GM18526 (cell line): ENCODE results near the gene H1-8.

ENCODE experiments used
- POLR2A ChIP-seq: IDR thresholded peaks from 3 replicates; pipeline ENCODE4 v1.6.1; 2011; ENCODE audit not compliant: insufficient read length; ENCODE audit errors: extremely low read depth

H1-8 gene

DNA sequence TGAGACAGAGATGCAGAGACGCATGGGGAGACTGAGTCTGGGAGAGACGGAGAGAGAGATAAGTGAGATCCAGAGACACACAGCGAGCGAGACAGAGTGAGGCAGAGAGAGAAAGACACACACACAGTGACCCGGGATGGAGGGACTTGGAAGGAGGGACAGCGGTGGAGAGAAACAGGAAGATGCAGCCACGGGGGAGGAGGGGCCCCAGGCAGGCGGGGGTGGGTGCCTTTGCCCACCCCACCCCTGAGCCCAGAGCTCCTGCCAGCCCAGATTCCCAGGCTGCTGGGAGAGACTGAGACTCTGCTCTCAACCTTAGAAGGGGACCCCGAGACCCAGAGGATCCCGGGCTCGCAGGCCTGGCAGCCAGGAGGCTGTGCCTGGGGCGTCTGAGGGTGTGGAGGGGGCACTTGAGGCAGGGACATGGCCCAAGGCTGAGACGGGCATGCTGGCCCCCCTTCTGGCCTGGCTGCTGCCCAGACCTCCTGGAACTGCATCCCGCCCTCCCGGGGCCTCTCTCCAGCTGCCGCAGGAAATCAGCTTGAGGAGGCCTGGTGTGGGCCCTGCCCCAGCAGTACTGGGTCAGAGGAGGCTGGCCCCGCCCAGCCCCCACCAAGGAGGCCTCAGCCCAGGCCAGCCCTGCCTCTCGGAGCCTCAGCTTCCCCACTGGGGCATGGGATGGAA is 18.1 kb downstream of the H1-8 start:
- no peak for TF ChIP-seq POLR2A

DNA sequence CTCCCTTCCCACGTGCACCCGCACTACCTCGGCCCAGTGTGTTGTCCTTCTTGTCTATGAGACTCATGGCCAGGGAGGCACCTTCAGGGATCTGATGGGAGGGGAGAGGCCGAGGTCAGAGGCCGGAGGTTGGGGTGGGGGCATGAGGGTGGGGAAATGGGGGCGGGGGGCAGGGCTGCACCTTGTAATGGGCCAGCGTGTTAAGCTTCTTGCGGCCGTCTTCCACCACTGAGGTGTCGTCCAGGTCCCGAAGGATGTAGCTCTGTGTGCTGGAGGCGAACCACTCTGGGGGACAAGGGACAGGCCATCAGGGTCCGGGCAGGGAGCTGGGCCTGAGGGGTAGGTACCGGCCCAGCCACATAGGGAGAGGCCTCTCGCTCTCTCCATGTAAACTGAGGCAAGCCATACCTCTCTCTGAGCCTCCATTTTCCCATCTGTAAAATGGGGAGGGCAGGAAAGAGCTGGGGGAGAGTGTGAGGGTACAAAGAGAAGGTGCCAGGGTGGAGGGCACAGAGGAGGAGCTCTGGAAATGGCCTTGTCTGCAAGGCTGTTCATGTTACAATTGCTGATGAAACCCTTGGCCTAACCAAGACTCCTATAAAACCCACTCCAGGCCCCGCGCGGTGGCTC is 18.8 kb downstream of the H1-8 start:
- no peak for TF ChIP-seq POLR2A

DNA sequence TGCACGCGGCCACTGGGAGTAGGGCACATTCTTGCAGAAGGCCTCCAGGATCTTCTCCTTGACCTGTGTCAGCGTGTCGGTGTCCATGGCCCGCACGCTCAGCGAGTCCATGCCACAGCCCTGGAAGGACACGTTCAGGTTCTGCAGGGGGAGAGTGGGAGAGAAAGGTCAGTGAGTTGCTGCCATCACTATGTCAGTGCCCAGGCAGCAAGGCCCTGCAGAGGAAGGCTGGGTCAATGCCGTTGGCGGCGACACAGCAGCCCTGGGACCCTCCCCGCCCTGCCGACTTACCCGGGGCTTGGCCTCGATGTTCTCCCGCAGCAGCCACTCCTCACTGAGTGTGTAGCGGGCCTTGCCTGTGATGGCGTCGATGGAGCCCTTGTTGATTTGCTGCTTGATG is 19.8 kb downstream of the H1-8 start:
- no peak for TF ChIP-seq POLR2A

DNA sequence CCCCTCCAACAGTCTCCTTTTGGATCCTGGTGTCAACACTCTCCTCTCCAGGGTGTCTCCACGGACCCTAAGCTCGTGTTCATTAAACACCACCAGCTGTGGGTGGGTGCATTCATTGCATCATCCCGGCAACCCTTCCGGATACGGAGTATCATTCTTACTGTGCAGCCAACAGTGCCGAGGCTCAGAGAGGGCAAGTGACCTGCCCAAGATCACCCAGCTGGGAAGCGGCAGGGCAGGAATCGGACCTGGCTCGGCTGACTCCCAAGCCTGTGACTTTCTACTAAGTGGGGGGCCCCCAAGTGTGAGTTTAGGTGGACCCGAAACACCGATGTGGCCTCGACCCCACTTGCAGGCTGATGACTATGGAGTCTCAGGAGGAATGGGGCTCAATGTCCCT is 20.4 kb downstream of the H1-8 start:
- no peak for TF ChIP-seq POLR2A

DNA sequence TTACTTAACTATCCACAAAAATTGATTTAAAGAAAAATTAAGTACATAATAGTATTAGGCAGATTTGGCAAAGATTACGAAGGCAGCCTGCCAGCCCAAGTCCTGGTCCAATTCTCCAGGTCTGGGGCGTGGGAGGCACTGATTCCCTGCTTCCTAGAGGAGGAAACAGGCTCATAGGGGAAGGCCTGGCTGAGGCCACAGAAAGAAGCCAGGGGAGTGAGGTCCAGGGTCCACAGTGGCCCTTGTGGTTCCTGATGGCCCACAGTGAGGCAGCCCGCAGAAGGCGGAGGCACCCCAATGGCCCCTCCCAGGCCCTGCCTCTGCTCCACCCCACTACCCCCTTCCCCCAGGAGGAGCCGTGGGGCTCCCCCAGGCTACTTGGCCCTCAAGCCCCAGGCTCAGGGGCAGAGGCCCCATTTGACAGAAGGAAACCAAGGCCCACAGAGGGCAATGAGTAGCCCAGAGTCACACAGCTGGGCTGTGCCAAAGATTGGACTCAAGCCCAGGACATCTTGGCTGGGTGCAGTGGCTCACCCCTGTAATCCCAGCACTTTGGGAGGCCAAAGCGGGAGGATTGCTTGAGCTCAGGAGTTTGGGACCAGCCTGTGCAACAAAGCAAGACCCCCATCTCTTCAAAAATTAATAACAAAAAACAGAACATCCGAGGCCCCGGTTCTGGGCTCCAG is 21.0 kb downstream of the H1-8 start:
- no peak for TF ChIP-seq POLR2A

DNA sequence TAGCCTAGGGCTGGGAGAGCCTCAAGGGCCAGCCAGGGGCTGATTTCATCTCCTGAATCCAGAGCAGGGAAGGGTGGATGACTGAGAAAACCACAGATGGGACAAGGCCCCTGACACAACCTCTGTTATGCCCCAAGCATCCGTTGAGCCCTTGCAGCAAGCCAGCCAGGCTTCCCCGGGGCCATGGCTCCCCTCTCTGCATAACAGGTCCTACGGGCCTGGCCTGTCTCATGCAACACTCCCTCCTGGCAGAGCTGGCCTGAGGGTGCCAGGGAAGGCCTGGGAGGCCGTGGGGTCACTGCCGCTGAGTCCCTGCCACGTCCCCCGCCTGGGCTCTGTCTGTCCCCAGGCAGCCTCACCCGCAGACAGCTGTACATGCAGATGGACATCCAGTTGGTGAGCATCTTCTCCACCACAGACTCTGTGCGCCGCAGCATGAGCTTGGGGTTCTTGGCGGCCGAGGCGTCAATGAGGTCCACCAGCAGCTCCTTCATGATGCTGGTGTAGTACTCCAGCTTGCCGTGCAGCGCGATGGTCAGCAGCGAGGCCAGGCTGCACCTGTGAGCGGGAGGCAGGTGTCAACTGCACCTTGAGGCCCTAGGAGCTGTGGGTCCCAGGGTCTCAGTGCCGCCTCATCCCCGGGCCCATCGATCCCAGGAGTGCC is 22.1 kb downstream of the H1-8 start:
- no peak for TF ChIP-seq POLR2A

DNA sequence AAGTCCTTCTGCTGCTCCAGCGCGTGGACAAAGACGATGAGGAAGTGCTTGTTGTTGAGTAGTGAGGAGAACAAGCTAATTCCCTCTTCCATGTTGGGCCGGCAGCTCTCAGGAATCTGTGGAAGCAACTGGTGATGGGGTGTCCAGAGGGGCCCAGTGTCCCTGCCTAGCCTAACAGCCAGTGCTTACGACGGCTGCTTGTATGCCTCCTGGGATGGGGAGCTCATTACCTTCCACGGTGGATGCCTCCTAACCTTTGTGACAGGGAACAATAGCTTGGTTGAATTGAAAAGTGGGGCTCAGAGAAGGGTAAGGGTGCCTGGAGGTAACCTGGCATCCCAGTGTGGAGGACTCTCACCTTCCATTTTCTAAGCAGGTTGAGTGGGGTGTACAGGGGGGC is 22.9 kb downstream of the H1-8 start:
- TF ChIP-seq POLR2A = no peak

DNA sequence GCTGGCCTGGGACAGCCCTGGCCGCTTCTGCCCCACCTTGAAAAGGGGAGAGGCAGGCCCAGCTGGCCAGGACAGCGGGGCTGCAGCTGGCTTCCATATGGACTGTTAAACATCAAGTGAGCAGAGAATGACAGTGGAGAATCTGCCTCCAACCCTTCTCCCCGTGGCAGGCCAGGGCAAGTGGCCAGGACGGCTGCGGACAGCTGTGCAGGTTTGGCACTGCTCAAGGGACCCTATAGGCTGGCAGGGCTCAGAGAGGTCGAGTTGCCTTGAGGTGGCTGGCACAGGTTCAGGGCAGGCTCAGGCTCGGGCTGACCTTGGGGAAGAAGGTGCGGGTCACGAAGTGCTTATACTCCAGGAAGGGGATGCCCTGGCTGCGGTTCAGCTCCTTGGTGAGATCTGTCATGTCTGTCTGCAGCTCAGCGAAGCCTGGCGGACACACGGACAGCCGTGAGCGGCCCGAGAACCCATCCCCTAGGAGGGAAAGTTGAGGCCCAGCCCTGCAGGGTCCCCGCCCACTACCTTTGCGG is 24.3 kb downstream of the H1-8 start:
- TF ChIP-seq POLR2A = no peak

DNA sequence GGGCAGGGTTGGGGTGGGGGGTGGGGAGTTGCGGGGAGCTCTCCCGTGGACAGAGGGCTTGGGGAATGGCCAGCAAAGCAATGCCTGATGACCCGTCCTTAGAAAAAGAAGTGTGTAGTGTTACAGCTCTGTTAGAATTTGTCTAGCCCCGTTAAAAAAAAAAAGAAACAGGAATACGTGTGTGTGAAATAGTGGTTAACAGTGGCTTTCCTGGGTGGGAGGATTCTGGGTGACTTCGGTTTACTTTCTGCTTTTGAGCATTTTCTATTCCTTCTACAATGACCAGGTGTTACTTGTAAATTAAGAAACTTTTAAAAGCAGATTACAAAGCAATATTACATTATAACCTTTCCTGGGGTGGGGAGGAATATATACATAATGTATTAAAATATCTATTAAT is 25.0 kb downstream of the H1-8 start:
- TF ChIP-seq POLR2A = no peak

DNA sequence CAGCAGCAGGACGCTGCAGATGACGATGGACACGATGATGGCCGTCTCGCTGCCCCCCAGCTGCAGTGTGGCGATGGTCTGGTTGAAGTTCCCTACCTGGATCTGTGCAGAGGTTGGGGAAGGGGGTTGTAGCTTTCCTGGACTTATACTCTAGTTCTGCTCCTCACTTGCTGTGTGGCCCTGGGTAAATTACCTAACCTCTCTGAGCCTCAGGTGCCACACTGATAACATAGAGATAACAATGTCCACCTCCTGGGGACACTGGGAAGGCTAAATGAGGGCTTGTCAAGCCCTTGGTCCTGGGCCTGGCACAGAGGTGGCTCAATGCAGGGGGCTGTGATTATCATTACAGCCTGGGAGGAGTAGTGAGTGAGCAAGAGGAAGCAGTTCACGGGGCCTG is 26.9 kb downstream of the H1-8 start:
- no peak for TF ChIP-seq POLR2A

DNA sequence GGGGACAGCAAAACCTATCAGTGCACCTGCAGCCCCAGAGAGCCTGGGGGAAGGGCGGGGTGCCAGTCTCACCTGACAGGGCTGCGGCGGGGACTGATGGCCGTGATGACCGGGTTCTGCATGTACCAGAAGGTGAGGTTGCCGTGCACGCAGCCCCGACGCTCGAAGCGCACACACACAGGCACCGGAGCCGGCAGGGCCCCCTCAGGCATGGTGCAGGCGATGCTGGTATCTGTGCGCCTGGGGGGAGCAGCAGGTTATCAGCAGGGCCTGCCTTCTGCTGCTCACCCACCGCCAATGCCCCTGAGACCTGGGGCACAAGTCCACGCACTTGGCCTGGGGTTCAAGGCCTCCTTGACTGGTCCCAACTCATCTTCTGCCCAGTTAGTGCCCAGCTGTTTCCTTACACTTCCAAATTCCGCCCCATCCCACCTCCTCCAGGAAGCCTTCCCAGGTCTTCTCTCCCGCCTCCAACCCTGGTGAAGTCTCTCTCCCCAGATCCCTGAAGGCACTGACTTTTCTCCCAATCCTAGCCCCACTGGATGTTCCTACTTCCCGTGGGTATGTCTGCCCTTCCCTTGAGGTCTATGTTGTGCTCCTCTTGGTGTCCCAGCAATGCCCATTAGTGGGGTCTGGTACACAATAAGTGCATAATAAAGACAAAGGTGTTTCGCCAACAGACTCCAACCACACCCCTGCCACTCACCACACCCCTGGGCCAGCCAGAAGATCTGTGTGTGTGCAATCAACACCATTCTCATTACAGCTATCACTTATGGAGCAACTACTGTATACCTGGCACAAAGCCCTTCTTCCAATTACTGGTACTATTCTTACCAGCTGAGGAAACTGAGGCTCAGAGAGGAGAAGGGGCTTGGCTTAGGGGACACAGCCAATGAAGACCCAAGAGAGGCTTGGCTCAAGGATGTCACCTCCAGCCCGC is 28.9 kb downstream of the H1-8 start:
- TF ChIP-seq POLR2A = no peak

DNA sequence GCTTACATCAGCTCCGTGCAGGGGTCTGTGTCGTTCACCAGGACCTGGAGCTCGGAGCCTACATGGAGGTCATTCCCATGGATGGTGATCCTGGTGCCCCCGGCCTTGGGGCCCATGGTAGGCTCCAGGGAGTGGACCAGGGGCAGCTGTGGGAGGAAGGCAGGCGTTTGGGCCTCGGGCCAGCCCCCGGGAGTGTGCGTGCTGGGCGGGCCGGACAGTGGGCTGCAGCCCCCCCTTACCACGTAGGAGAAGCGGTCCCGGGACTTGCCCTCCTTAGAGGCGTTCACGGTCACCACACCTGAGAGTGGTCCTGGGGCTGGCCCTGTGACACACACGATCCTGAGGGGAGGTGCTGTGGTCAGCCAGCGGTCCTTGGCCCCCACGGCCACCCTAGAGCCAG is 29.6 kb downstream of the H1-8 start:
- TF ChIP-seq POLR2A = no peak

DNA sequence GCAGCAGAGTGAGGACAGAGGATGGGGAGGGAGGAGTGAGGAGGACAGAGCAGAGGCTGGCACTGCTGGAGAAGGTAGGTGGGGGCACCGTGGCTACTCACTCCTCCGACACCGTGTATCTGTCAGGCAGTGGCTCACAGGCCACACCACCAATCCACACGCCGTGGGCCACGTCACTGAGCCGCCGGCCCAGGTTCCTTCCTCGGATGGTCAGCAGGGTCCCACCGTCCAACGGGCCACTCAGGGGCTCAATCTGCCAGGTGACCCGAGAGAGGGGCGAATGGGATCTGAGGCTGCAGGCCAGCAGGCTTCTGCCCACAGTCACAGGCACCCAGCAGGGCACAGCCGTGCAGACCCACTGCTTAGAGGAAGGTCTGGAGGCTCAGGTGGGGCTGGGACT is 30.5 kb downstream of the H1-8 start:
- no peak for TF ChIP-seq POLR2A

DNA sequence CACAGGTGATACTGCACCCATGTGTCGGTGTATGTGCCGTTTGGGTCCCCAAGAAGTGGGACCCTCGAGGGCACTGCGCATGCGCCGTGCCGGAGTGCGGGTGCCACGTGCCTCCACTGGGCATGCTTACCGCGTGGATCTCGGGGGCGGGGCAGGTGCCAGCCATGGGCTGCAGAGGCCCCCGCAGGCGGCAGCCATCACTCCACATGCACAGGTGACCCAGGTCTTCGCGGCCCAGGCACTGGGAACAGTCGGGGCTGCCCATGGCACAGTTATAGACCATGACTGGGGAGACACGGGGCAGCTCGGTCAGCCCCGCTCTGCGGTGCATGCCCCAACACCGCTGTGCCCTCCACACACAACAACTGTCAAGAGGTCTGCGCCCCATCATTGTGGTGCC is 31.2 kb downstream of the H1-8 start:
- TF ChIP-seq POLR2A = no peak
